Colon (tissue), 2 donors: ENCODE results near the gene NHP2.

Experiments used
- FAIRE-seq: peaks from 2 replicates; lab custom pipeline; 2012; peaks lifted over from hg19 to GRCh38; lab: Jason Lieb, UNC
- donor health status: control.
- donor health status: control.

The NHP2 gene

DNA sequence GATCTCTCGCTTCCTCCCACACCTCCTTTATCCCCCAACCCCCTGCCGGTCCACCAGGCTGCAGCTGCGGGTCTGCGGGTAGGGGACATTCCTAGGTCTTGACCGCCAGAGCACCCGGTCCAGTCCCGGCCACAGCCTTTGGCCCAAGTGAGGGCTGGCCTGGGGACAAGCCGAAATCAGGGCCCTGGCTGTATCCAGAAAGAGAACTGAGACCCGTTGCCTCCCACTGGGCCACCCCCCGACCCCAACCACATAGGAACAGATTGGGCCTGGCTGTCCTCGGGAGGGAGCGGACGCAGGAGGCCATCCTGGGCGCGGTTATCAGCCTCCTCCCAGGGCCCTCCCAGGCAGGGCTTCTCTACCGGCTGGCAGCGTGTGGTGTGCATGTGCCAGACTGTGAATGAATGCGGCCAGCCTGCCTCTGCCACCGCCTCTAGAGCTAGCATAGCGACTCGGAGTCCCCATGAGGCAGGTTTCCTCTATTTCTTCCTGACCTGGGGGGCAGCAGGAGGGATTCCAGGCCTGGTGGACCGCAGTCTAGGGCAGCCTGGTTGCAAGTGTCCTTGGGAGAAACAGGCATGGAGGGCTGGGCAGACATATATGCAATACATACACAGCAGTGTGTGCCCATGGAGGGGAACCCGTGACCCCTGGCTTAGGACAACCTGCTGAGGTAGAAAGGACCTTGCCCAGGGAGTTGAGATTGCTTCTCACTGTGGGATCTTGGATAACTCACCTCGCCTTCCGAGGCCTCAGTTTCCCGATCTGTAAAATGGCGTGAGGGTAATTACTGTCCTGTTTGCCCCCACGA, 39.2 kb downstream of the NHP2 start:
- no peak for FAIRE-seq

DNA sequence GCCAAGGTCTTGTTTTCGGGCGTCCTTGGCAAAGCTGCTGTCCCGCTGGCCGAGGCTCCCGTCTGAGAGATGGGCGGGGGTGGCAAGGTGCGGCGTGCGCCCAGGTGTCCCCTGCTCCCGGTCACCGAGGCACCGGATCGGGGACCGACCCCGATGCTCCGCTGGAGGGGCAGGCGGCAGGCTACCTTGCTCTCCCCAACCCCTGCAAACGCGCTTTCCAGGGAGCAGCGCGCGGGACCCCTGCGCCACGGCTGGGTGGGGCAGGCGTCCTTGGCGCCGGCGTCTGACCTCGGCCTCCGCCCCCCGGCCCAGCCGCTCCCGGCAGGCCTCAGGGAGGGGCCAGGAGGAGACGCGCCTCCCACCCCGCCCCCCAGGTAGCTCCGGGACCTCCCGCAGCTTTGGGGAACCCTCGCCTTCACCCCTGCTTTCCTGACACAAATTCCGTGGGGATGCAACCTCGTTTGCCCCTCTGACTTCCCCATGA, 39.8 kb downstream of the NHP2 start:
- no peak for FAIRE-seq

DNA sequence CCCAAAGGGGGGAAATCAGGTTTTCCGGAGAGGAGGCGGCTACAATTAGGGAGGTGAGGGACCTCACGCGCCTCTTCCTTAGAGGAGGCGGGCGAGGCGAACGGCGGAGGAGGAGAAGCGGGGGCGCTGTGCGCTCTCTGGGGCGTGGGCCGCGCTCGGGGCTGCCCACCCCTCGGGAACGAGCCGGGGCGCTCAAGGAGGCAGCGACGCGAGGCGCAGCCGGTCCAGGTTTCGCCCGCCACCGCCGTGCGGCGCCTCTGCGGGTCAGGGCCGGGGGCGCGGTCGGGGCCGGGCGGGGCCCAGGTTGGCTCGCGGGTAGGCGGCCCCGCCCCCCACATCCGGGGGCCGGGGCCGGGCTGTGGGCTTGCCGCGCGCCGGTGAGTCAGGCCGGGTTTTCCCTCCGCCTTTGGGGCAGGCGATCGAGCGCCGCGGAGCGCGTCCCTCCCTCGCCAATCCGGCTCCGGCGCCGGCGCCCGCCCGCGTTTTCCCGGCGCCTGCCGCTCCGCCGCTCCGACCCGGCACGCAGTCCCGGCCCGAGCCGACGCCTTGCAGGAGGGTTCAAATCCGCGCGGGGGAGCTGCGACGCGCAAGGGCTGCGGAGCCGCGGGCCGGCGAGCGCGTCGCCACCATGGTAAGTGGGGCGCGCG, 40.4 kb downstream of the NHP2 start, which contains the start of gene N4BP3:
N4BP3 (plus strand) TSS at position 392 of the 647 bp plus-strand sequence. CDS start 6,052 bp downstream, outside the sequence.
- no peak for FAIRE-seq

DNA sequence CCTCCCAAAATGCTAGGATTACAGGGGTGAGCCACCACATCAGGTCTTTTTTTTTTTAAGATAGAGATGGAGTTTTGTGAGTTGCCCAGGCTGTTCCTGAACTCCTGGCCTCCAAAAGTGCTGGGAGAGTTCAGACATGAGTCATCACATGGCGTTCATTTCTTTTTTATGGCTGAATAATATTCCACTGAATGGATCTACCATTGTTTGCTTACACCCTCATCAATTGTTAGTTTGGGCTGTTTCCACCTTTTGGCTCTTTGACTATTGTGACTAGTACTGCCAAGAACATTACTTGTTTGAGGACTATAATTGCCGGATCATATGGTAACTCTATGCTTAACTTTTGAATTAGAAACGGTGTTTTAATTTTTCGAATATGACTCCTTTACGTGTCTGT, 41.1 kb downstream of the NHP2 start:
- no peak for FAIRE-seq

DNA sequence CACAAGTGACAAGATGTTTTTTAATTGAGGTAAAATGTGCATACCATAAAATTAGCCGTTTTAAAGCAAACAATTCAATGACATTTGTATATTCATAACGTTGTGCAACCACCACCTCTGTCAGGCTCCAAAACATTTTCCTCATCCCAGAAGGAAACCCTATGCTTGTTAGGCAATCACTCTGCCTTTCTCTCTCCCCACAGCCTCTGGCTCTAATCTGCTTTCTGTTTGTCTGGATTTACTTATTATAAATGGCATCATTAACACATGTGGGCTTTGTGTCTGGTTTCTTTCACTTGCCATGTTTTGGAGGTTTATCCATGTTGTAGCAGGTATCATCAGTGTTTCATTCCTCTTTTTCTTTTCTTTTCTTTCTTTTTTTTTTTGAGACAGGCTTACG, 41.8 kb downstream of the NHP2 start:
- FAIRE-seq, result no peak

DNA sequence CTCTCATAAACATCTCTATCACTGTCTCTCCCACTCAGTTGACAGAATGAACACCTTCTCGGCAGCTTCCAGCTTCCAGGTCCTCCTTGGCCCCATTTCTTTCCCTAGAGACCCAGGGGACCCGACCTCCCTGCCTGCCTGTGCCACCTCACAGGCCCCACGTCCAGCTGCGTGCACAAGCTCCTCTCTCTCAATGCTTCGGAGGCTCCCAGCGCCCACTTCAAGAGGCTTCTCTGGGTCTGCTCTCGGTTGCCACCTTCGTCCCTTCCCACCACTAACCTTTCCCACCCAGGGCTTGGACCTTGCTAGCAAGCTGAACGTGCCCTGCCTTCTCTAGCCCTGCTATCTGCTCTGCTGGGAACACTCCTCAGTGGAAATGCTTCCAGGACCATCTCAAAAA, 43.2 kb downstream of the NHP2 start:
- no peak for FAIRE-seq

DNA sequence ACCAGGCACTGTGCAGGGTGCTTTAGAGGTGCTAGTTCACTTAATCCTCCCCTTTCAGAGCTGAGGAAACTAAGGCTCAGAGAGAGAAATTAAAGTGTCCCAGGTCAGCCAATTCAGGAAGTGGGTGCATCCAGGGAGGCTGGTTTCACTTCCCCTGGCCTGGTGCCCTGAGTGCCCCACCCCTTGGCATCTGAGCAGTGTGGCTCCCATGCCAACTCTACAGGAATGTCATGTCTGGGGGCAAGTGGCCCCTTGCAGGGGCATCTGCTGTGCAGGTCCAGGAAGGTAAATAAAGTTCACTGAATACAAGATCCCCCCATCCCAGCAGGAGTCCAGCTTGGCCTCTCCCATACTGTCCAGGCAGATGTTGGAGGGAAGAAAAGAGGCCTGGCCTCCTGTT, 44.7 kb downstream of the NHP2 start:
- no peak for FAIRE-seq

DNA sequence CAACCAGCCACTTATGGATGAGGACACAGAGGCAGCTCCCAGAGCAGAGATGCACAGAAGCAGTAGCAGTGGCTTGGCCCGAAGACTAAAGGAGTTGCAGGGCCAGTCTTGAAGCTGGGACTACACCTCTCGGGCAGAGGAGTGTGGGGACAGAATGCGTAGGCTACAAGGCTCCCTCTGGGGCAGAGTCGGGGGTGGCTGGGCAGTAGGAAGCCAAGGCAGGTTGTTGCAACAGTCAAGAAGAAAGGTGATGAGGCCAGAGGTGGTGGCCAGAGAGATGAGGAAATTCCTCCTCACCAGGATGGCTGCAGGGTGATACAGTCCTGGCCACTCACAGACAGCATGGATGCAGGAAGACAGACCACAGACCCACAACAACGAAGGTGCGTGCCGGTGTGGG, 45.2 kb downstream of the NHP2 start:
- FAIRE-seq, result no peak

DNA sequence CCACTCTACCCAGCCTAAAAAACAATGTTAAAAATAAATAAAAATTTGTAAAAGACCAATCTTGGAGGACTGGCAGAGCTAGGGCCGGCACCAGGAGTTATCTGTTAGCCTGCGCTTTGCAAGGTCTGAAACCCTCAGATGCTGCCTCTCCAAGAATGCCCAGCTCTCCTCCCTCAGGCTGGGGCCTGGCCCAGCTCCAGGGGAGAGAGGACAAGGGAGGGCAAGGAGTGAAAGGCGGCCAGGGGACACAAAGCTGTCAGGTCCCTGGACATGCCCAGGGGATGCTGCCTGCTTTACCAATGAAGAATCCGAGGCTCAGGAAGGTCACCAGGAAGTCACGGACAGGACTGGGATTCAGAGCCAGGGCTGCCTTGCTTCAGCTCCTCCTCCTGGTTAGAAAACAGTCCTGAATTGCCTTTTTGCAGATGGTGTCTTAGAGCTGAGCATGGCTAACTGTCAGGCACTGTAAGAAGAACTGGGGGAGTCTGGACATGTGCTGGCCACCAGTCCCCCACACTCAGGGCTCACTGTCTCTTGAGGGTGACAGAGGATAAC, 45.9 kb downstream of the NHP2 start:
- no peak for FAIRE-seq

DNA sequence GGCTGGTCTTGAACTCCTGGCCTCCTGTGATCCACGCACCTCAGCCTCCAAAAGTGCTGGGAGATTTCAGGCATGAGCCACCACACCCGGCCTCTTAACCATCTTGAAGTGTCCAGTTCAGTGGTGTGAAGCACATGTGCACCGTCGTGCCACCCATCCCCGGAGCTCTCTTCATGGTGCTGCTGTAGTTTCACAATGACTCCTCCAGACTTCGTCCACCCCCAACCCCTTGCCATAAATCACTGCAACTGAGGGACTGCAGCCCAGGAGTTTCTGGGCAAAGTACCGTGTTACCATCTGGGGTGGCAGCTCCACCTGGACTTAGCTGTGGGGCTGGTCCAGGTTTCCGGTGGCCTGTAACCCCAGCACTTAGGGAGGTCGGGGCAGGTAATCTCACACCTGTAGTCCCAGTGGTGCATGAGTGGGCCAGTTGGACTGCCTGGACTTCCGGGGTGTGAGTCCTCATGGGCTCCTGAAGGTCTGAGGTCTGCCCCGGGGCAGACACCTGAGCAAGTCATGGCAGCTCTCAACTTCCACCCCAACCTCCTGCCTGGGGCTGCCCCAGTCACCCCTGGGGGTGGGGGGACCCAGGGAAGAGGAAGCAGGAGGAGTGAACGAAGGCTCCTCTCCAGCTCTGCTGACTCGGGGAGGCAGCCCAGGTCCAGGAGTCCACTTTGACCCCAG, 47.0 kb downstream of the NHP2 start:
- no peak for FAIRE-seq

DNA sequence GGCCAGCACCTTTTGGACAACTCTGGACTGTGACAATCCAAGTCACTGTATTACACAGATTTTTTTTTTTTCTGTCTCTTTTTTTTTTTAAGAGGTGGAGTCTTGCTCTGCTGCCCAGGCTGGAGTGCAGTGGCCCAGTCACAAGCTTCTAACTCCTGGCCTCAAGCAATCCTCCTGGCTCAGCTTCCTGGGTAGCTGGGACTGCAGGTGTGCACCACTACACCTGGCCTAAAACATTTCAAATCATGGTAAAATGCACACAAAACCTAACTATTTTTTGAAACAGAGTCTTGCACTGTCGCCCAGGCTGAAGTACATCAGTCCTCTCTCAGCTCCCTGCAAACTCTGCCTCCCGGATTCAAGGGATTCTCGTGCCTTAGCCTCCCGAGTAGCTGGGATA, 47.6 kb downstream of the NHP2 start:
- no peak for FAIRE-seq

DNA sequence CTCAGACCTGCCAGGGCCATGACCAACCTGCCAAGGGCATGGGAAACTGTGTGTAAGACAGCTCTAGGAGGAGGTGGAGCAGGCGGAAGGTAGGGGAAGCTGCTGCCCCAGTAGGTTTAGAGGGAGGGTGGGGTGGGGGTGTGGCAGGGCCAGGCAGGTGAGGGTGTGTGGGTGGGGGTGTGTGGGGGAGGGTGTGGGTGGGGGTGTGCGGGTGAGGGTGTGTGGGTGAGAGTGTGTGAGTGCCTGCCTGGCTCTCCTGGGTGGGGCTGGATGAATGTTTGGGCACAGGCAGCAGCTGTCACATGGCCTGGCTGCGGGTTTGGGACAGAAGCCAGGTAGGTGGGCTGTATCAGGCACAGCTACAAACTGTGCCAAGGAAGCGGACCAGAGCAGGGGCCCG, 49.2 kb downstream of the NHP2 start:
- no peak for FAIRE-seq

DNA sequence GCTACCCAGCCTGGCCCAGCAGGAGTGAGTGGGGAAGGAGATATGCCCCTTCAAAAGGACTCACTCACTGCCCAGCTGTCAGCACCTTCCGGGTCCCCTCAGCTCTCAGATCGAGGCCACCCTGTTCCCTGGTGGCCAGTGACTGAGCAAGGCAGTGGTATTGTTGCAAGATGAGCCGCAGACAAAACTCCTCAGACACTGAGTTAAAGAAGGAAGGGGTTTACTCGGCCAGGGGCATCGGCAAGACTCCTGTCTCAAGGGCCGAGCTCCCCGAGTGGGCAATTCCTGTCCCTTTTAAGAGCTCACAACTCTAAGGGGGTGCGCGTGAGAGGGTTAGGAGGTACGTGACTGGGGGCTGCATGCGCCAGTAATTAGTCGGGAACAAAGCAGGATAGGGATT, 50.1 kb downstream of the NHP2 start:
- no peak for FAIRE-seq
